Heart right ventricle (tissue), 16 donors: ENCODE measurements around the gene NRROS. TPM values are rescaled to one million over a fixed set of nuclear protein-coding genes. Genes with fewer than 3 reads are reported as not detected.

Experiments
- ATAC-seq, 8 donors: fragments of 200-7000 bp; cut with Tn5 transposase; one replicate each; pipeline ENCODE4 v1.9.1; 2020; ENCODE audit warnings: mild to moderate bottlenecking in 8 of 8, moderate library complexity in 8 of 8, moderate number of reproducible peaks in 1 of 8
- DNase-seq, 2 donors: peaks; one replicate each; pipeline ENCODE4 v3.0.0-alpha.2; 2020
- H3K27ac ChIP-seq, 10 donors: fragments of 200-600 bp; sonication (generic) in 2 of 10; one replicate each; pipeline versions ENCODE4 v1.5.0 to v1.8.0; 2020 to 2022; ENCODE audit warnings: mild to moderate bottlenecking in 3 of 10
- H3K27me3 ChIP-seq, 7 donors: fragments of 200-600 bp; one replicate each; pipeline ENCODE4 v1.8.0; 2021 to 2022; ENCODE audit warnings: mild to moderate bottlenecking in 2 of 7
- H3K36me3 ChIP-seq, 9 donors: fragments of 200-600 bp; sonication (generic) in 1 of 9; one replicate each; pipeline versions ENCODE4 v1.5.0 to v1.8.0; 2020 to 2022; ENCODE audit warnings: mild to moderate bottlenecking in 2 of 9
- H3K4me1 ChIP-seq, 9 donors: fragments of 200-600 bp; sonication (generic) in 1 of 9; one replicate each; pipeline versions ENCODE4 v1.5.0 to v1.8.0; 2020 to 2022; ENCODE audit warnings: mild to moderate bottlenecking in 4 of 9
- H3K4me3 ChIP-seq, 10 donors: fragments of 200-600 bp; sonication (generic) in 2 of 10; one replicate each; pipeline versions ENCODE4 v1.5.0 to v1.8.0; 2020 to 2022; ENCODE audit warnings: mild to moderate bottlenecking in 7 of 10, moderate library complexity in 2 of 10
- H3K9me3 ChIP-seq, 11 donors: fragments of 200-600 bp in 10 of 11; sonication (generic) in 2 of 11; one replicate each; pipeline versions ENCODE4 v1.5.0 to v1.8.0; 2013 to 2022; ENCODE audit warnings: mild to moderate bottlenecking in 2 of 11, control low read depth in 1 of 11, moderate library complexity in 1 of 11
- WGBS, 2 donors: extraction: QIAGEN DNeasy Blood & Tissue Kit; methylation state at CpG; one replicate each; pipeline ENCODE4 v1.1.7; 2013; ENCODE audit warnings: inconsistent platforms in 1 of 2; 5-methylcytosine and 5-hydroxymethylcytosine counted together
- intact Hi-C, 10 donors: fragments of 100-400 bp; cut with DNase I; formaldehyde crosslinking; loops; one replicate each; pipeline versions ENCODE4 v1.11.1 to v1.14.2; 2022
- polyA plus RNA-seq, 2 donors: library from polyadenylated mRNA; stranded (reverse); fragments of 200-250 nt; gene quantifications; one replicate each; pipeline ENCODE4 v1.2.3, GENCODE V29; 2013
- total RNA-seq, 10 donors: library from RNA; stranded (reverse); fragmentation: NEBNext Ultra II Directional in 3 of 10; extraction: Animal tissue kit (Norgen Biotek cat#: 25700) in 3 of 10; gene quantifications; one replicate each; pipeline versions ENCODE4 v1.2.1 to v1.2.4, GENCODE V29; 2021 to 2023
- TF ChIP-seq, protein P1 (sequence below), 9 donors: fragments of 200-600 bp; sonication (generic) in 2 of 9; IDR thresholded peaks; one replicate each; pipeline versions ENCODE4 v1.5.0 to v1.8.0; 2021 to 2022; ENCODE audit warnings: antibody characterized with exemption in 9 of 9, mild to moderate bottlenecking in 5 of 9, moderate library complexity in 1 of 9
- donor health status: Arrhythmogenic right ventricular cardiomyopathy.
- donor health status: ischemic (EF 13 %, LVEDD 7.1; RV severe dilation, severe dysfunction).
- donor health status: healthy with polysubstance abuse.
- donor health status: DM: no; HTN: yes; CAD: no.
- donor health status: DM: no; HTN: no; CAD: no.
- donor health status: ischemic (EF 25% LVEDD 6.9; RV normal size, moderate dysfunction).
- donor health status: ischemic (EF 25% LVEDD 5.7; RV mildly dilated, moderate dysfunction).
- donor health status: healthy.
- donor health status: DM: yes; HTN: yes; CAD: no.
- donor health status: Ischemic cardiomyopathy.
- donor health status: ischemic (EF 35%, LVEDD 5.7; RV mildly dilated, moderate dysfunction).
- donor health status: nonischemic (EF 11% LVEDD 7.7; RV severe dilation, severe dysfunction).
- donor health status: DM: yes; HTN: yes; CAD: no.
- donor health status: PGD.
- donor health status: ischemic (EF 29% LVEDD 5.4; RV normal size, mild dysfunction).
- donor health status: nonischemic (EF 23%, LVEDD 6.1; RV moderate dilation, normal function).

Gene NRROS
- total and polyA plus RNA-seq, 12 donors: 1.1 to 11.7 (median 2.7) TPM

DNA sequence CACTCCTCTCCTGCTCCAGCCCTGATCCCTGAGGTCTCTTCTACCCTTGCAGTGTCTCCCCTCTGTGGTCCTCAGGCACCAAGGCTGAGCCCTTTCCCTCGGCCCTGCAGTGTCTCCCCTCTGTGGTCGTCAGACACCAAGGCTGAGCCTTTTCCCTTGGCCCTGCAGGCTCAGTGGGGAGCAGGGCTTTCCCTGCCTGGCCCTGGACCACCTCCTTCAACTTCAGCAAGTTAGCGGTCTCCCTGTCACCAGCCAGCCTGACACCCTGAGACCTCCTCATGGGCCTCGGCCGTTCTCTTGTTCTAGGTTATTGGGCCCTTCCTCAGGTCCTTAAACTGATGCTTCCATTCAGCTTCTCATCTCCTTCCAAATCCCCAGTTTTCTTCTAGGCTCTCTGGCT is 4.3 kb downstream of the NRROS start:
- ATAC-seq (no peak), DNase-seq (no peak)
- intact Hi-C loops: no loop called here
- peak overlapping the region in 2 of 10 donors; percentile 9 to 94 for H3K27ac ChIP-seq
- H3K9me3 ChIP-seq: no peaks in the 10 kb centered on the region
- peaks cover 0 to 17% (median 12%) of the 10 kb centered on the region in 7 donors for H3K27me3 ChIP-seq
- H3K4me1 ChIP-seq: peaks cover 0 to 92% (median 12%) of the 10 kb centered on the region in 9 donors
- TF ChIP-seq, protein P1, sequence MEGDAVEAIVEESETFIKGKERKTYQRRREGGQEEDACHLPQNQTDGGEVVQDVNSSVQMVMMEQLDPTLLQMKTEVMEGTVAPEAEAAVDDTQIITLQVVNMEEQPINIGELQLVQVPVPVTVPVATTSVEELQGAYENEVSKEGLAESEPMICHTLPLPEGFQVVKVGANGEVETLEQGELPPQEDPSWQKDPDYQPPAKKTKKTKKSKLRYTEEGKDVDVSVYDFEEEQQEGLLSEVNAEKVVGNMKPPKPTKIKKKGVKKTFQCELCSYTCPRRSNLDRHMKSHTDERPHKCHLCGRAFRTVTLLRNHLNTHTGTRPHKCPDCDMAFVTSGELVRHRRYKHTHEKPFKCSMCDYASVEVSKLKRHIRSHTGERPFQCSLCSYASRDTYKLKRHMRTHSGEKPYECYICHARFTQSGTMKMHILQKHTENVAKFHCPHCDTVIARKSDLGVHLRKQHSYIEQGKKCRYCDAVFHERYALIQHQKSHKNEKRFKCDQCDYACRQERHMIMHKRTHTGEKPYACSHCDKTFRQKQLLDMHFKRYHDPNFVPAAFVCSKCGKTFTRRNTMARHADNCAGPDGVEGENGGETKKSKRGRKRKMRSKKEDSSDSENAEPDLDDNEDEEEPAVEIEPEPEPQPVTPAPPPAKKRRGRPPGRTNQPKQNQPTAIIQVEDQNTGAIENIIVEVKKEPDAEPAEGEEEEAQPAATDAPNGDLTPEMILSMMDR (IDR thresholded peaks at IDR 0.05): no peak
- H3K36me3 ChIP-seq: peaks cover 0 to 40% (median 0%) of the 10 kb centered on the region in 9 donors
- 82 to 87% methylated on average over 5 of the region's 5 CpGs for WGBS, 2 donors
- H3K4me3 ChIP-seq: no peak overlapping the region

DNA sequence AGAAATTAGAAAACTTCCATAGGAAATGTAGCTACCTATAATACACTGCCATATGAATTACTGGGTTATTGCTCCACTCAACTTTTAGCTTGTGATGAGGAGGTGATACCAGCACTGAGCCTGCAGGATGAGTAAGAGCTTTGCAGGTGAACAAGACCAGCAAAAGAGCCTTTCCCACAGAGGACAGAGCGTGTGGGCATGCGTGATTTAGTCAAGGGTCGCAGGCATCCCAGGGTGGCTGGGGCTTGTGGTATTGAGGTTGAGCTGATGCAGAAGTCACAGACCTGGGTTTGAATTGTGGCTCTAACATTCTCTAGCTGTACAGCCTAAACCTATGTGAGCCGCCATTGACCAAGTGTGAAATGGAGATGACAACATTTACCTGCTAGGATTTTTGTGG is 5.6 kb downstream of the NRROS start:
- TF ChIP-seq, protein P1 (IDR thresholded peaks at IDR 0.05): no peak
- 91 to 96% methylated on average over 4 of the region's 4 CpGs for whole genome bisulfite sequencing, 2 donors
- peaks cover 0 to 44% (median 0%) of the 10 kb centered on the region in 9 donors for H3K36me3 ChIP-seq
- DNase-seq: no peak
- no peak overlapping the region for H3K4me3 ChIP-seq
- no peaks in the 10 kb centered on the region for H3K9me3 ChIP-seq
- no peak overlapping the region for H3K27ac ChIP-seq
- intact Hi-C loops: no loop called here
- ATAC-seq: no peak
- peaks cover 0 to 16% (median 7%) of the 10 kb centered on the region in 7 donors for H3K27me3 ChIP-seq
- peaks cover 0 to 90% (median 3%) of the 10 kb centered on the region in 9 donors for H3K4me1 ChIP-seq

DNA sequence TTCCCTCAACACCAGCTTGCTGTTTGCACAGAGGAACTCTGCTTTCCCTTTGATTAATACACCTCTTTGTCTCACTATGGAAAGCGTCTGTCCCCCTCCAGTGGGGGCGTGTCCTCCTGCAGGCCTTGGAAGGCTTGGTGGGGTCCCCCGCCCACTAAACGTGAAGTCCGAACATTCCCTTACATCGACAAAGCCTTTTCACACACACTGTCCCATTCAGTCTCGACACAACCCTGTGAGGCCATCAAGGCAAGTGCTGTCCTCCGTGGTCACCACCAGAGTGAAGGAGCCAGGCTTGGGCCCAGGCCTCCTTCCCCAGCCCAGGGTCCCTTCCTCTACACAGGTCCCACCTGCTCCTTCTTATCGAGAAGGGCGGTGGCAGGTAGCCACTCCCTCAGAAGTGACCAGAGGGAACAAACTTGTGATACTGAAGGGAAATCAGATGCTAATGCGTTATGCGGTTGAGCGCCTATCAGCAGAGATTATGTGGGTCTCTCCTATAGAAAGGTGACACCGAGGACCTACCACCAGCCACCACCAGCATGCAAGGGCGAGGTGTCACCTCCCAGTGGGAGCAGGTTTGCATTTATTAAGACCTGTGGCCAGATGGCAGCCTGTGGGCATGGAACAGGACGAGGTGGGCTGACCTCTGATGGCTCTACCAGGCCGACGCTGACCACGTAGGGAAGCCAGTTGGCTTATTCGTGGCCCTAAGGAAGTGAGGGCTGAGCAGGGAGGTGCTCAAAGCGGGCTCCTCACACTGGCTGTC is 6.6 kb downstream of the NRROS start:
- H3K27me3 ChIP-seq: peaks cover 0 to 7% (median 0%) of the 10 kb centered on the region in 7 donors
- TF ChIP-seq, protein P1 (IDR thresholded peaks at IDR 0.05): no peak
- peak overlapping the region in 1 of 10 donors; percentile 5 for H3K4me3 ChIP-seq
- H3K27ac ChIP-seq: peak overlapping the region in 1 of 10 donors; percentile 3
- peaks cover 0 to 44% (median 0%) of the 10 kb centered on the region in 9 donors for H3K36me3 ChIP-seq
- H3K9me3 ChIP-seq: no peaks in the 10 kb centered on the region
- intact Hi-C loops: no loop called here
- H3K4me1 ChIP-seq: peaks cover 0 to 92% (median 12%) of the 10 kb centered on the region in 9 donors
- WGBS, 2 donors: 80 to 86% methylated on average over 21 of the region's 21 CpGs
- ATAC-seq (no peak), DNase-seq (no peak)

DNA sequence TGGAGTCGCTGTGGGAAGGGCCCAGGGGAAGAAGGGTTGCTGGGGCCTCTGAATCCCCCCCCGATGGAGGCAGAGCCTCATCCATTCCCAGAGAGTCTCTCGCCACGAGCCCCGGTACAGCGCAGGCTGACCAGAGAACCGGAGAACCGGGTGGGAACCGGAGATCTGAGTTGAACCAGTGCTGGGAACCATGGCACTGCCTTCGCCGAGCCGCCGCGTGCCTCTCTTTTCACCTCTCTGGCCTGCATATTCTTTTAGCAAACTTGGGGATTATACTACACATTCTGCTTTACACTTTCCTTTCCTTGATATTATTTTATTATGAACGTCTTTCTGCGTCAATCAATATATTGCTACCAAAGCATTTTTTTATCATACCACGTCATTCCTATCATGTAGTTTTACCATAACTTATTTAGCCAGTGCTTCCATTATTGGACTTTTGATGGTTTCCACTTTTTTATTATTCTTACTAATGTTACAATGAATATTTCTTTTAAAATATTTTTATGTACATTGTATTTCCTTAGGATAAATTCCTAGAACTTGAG is 7.2 kb downstream of the NRROS start:
- WGBS, 2 donors: 87 to 91% methylated on average over 17 of the region's 17 CpGs
- H3K27ac ChIP-seq: peak overlapping the region in 1 of 10 donors; percentile 3
- peaks cover 2 to 92% (median 17%) of the 10 kb centered on the region in 9 donors for H3K4me1 ChIP-seq
- H3K27me3 ChIP-seq: peaks cover 0 to 7% (median 0%) of the 10 kb centered on the region in 7 donors
- TF ChIP-seq, protein P1 (IDR thresholded peaks at IDR 0.05): no peak
- intact Hi-C loops: no loop called here
- H3K4me3 ChIP-seq: peak overlapping the region in 1 of 10 donors; percentile 5
- peaks cover 0 to 44% (median 0%) of the 10 kb centered on the region in 9 donors for H3K36me3 ChIP-seq
- H3K9me3 ChIP-seq: no peaks in the 10 kb centered on the region
- ATAC-seq (no peak), DNase-seq (no peak)
